ENCODE measurements around the gene KLHDC10.

GRCh38 chr7:130156140-130156539 is 85.8 kb downstream of the KLHDC10 start:
- TF ChIP-seq, protein P1, sequence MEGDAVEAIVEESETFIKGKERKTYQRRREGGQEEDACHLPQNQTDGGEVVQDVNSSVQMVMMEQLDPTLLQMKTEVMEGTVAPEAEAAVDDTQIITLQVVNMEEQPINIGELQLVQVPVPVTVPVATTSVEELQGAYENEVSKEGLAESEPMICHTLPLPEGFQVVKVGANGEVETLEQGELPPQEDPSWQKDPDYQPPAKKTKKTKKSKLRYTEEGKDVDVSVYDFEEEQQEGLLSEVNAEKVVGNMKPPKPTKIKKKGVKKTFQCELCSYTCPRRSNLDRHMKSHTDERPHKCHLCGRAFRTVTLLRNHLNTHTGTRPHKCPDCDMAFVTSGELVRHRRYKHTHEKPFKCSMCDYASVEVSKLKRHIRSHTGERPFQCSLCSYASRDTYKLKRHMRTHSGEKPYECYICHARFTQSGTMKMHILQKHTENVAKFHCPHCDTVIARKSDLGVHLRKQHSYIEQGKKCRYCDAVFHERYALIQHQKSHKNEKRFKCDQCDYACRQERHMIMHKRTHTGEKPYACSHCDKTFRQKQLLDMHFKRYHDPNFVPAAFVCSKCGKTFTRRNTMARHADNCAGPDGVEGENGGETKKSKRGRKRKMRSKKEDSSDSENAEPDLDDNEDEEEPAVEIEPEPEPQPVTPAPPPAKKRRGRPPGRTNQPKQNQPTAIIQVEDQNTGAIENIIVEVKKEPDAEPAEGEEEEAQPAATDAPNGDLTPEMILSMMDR (IDR thresholded peaks at IDR 0.05; ENCODE audit: insufficient read depth, low read length, poor library complexity, severe bottlenecking) = no peak
- no peak for TF ChIP-seq EZH2phosphoT487 (conservative IDR thresholded peaks at IDR 0.05; ENCODE audit: low read length)
